Vagina (tissue), 2 donors: ENCODE data around the gene MACO1. TPM values are rescaled to one million over a fixed set of nuclear protein-coding genes. Genes with fewer than 3 reads are reported as not detected.

Experiments used
- DNase-seq, 2 donors: peaks; one replicate each; pipeline ENCODE4 v3.0.0-alpha.2; 2017; ENCODE audit errors: extremely low spot score in 2 of 2
- H3K27ac ChIP-seq: fragments of 200-600 bp; sonication (generic); one replicate; pipeline ENCODE4 v1.5.1; 2019
- H3K27me3 ChIP-seq: fragments of 200-600 bp; sonication (generic); one replicate; pipeline ENCODE4 v1.5.1; 2019
- H3K36me3 ChIP-seq, 2 donors: fragments of 200-600 bp; sonication (generic); one replicate each; pipeline ENCODE4 v1.5.1; 2017 to 2019
- H3K4me1 ChIP-seq: fragments of 200-600 bp; sonication (generic); one replicate; pipeline ENCODE4 v1.5.1; 2019
- H3K4me3 ChIP-seq, 2 donors: fragments of 200-600 bp; sonication (generic); 1 replicate in 1 of 2; 2 replicates in 1 of 2; pipeline ENCODE4 v1.5.1; 2016 to 2019
- H3K9me3 ChIP-seq: fragments of 200-600 bp; sonication (generic); one replicate; pipeline ENCODE4 v1.5.1; 2019
- CTCF ChIP-seq, 3 experiments: fragments of 450-650 bp in 2 of 3; fragments of 200-600 bp in 1 of 3; sonication (generic) in 1 of 3; IDR thresholded peaks; one replicate each; pipeline ENCODE4 v1.5.1; 2017 to 2019; ENCODE audit warnings: antibody characterized with exemption in 3 of 3, mild to moderate bottlenecking in 2 of 3, moderate library complexity in 2 of 3
- POLR2A ChIP-seq, 2 donors: fragments of 450-650 bp; IDR thresholded peaks; one replicate each; pipeline ENCODE4 v1.6.1; 2017; ENCODE audit warnings: antibody characterized with exemption in 2 of 2, mild to moderate bottlenecking in 2 of 2, moderate library complexity in 2 of 2
- POLR2AphosphoS5 ChIP-seq, 2 donors: sonication (generic); formaldehyde crosslinking; IDR thresholded peaks; one replicate each; pipeline ENCODE4 v1.9.0; 2017; ENCODE audit warnings: antibody characterized with exemption in 2 of 2, mild to moderate bottlenecking in 2 of 2, low read depth in 1 of 2; ENCODE audit not compliant: insufficient read depth in 1 of 2
- intact Hi-C: fragments of 100-400 bp; cut with DNase I; formaldehyde crosslinking; loops from one replicate; pipeline ENCODE4 v1.15.1; 2023
- total RNA-seq: library from RNA; depleted of rRNA; stranded (reverse); fragments of >200 nt; gene quantifications from one replicate; pipeline ENCODE4 v1.2.3, GENCODE V29; 2016

MACO1 gene
- total RNA-seq, 1 donor from 2014 or later = 13.8 TPM

- DNase-seq = no peak
- intact Hi-C loops = no loop called here
- H3K27ac ChIP-seq = no peak overlapping the region
- H3K36me3 ChIP-seq = peaks cover 0 to 25% of the 10 kb centered on the region in 2 donors
- H3K9me3 ChIP-seq = no peaks in the 10 kb centered on the region
- peaks cover 18% of the 10 kb centered on the region for H3K4me1 ChIP-seq
- no peak overlapping the region for H3K4me3 ChIP-seq
- no peaks in the 10 kb centered on the region for H3K27me3 ChIP-seq
- TF ChIP-seq POLR2A (IDR thresholded peaks at IDR 0.05) (no peak), CTCF (IDR thresholded peaks at IDR 0.05) (no peak), POLR2AphosphoS5 (IDR thresholded peaks at IDR 0.05; ENCODE audit: insufficient read depth in 1 of 2, low read depth in 1 of 2) (no peak)
Observed at GRCh38 chr1:25500694-25501093, 70.0 kb downstream of the MACO1 start.

GRCh38 chr1:25501235-25502058, 70.8 kb downstream of the MACO1 start:
- TF ChIP-seq POLR2AphosphoS5 (IDR thresholded peaks at IDR 0.05; ENCODE audit: insufficient read depth in 1 of 2, low read depth in 1 of 2) = no peak
- no peak for TF ChIP-seq CTCF (IDR thresholded peaks at IDR 0.05)
- TF ChIP-seq POLR2A (IDR thresholded peaks at IDR 0.05) = no peak
- intact Hi-C loops = no loop called here
- no peak overlapping the region for H3K27ac ChIP-seq
- peaks cover 21% of the 10 kb centered on the region for H3K4me1 ChIP-seq
- H3K4me3 ChIP-seq = no peak overlapping the region
- no peaks in the 10 kb centered on the region for H3K27me3 ChIP-seq
- H3K9me3 ChIP-seq = no peaks in the 10 kb centered on the region
- peaks cover 0 to 19% of the 10 kb centered on the region in 2 donors for H3K36me3 ChIP-seq
- DNase-seq = no peak

- H3K4me1 ChIP-seq = peaks cover 21% of the 10 kb centered on the region
- H3K27me3 ChIP-seq = no peaks in the 10 kb centered on the region
- DNase-seq = no peak
- TF ChIP-seq POLR2A (IDR thresholded peaks at IDR 0.05) (no peak), CTCF (IDR thresholded peaks at IDR 0.05) (no peak), POLR2AphosphoS5 (IDR thresholded peaks at IDR 0.05; ENCODE audit: insufficient read depth in 1 of 2, low read depth in 1 of 2) (no peak)
- no peak overlapping the region for H3K27ac ChIP-seq
- intact Hi-C loops = no loop called here
- no peaks in the 10 kb centered on the region for H3K9me3 ChIP-seq
- no peak overlapping the region for H3K4me3 ChIP-seq
- peaks cover 0 to 9% of the 10 kb centered on the region in 2 donors for H3K36me3 ChIP-seq
Observed at GRCh38 chr1:25502957-25503356, 72.3 kb downstream of the MACO1 start.

- TF ChIP-seq POLR2A (IDR thresholded peaks at IDR 0.05) (no peak), CTCF (IDR thresholded peaks at IDR 0.05) (peak in 1 of 3 experiments; percentile 25)
- Histone ChIP-seq H3K27me3 (no peaks in the 10 kb centered on the region), H3K36me3 (peaks cover 0 to 4% of the 10 kb centered on the region in 2 donors), H3K4me3 (no peak overlapping the region), H3K9me3 (no peaks in the 10 kb centered on the region), H3K4me1 (peaks cover 21% of the 10 kb centered on the region), H3K27ac (no peak overlapping the region)
- DNase-seq = no peak
- intact Hi-C loops = no loop called here
Observed at GRCh38 chr1:25503551-25504426, 73.1 kb downstream of the MACO1 start.
